ENCODE measurements around the gene CSK.
"Not testable (repeated sequence)": the region's sequence is repeated elsewhere in the genome, so short reads cannot be mapped to it uniquely, and the experiment has no call there.

CSK gene

GRCh38 chr15:74773329-74773728 lies 8.6 kb upstream of the CSK start:
- DNase-seq: no peak

- peak; percentile 34 for DNase-seq
These were observed 8.1 kb upstream of the CSK start for GRCh38 chr15:74773731-74774252.

GRCh38 chr15:74775132-74775562 lies 6.7 kb upstream of the CSK start:
- DNase-seq: no peak

- DNase-seq: no peak
These were observed 6.0 kb upstream of the CSK start for GRCh38 chr15:74775894-74776293.

- DNase-seq: no peak
These were observed 4.8 kb upstream of the CSK start for GRCh38 chr15:74776821-74777768.

- DNase-seq: no peak
These were observed 3.9 kb upstream of the CSK start for GRCh38 chr15:74777769-74778598.

- no peak for DNase-seq
These were observed 3.3 kb upstream of the CSK start for GRCh38 chr15:74778599-74778970.

GRCh38 chr15:74779162-74779648 lies 2.7 kb upstream of the CSK start:
- no peak for DNase-seq

GRCh38 chr15:74780523-74781430 lies 1.1 kb upstream of the CSK start:
- DNase-seq: no peak

- no peak for DNase-seq
These were observed 585 bp downstream of the CSK start for GRCh38 chr15:74782259-74783071.

- no peak for DNase-seq
These were observed 1.4 kb downstream of the CSK start for GRCh38 chr15:74783072-74783807.

GRCh38 chr15:74783808-74784175 lies 1.9 kb downstream of the CSK start:
- no peak for DNase-seq

GRCh38 chr15:74784426-74785193 lies 2.7 kb downstream of the CSK start:
- DNase-seq: no peak

- DNase-seq: no peak
These were observed 3.5 kb downstream of the CSK start for GRCh38 chr15:74785194-74786032.

- not testable (repeated sequence) for DNase-seq
These were observed 4.2 kb downstream of the CSK start for GRCh38 chr15:74786081-74786480.

- DNase-seq: no peak
These were observed 4.8 kb downstream of the CSK start for GRCh38 chr15:74786551-74787165.

GRCh38 chr15:74787251-74788041 lies 5.6 kb downstream of the CSK start:
- DNase-seq: no peak

Measured in COR-L47 (cell line).